Endothelial cell of umbilical vein (primary cell): ENCODE measurements around the gene DLX6. TPM values are rescaled to one million over a fixed set of nuclear protein-coding genes. Genes with fewer than 3 reads are reported as not detected.

ENCODE experiments used
- BruUV-seq: library from RNA; stranded (reverse); fragments of 400-500 nt; replicated peaks from 2 replicates; lab custom pipeline; 2021; lab: Mats Ljungman, UMichigan
- CTCF ChIA-PET: fragments of 300-600, 350-600 bp; sonication (Branson Sonifier 250); formaldehyde crosslinking; loops from one replicate; lab custom pipeline; 2021; ENCODE audit warnings: antibody characterized with exemption, inconsistent platforms; lab: Charles Lee
- POLR2A ChIA-PET: fragments of 300-600, 350-600 bp; sonication (Branson Sonifier 250); formaldehyde crosslinking; loops from one replicate; lab custom pipeline; 2021; ENCODE audit warnings: antibody characterized with exemption, inconsistent platforms; lab: Charles Lee
- DNase-seq: peaks from one replicate; pipeline ENCODE4 v3.0.0-alpha.2; 2011; ENCODE audit warnings: low read depth, low spot score
- FAIRE-seq: peaks from 2 replicates; lab custom pipeline; 2011; peaks lifted over from hg19 to GRCh38; lab: Jason Lieb, UNC
- H2AFZ ChIP-seq: 2 replicates; pipeline ENCODE4 v1.6.0; 2012; ENCODE audit warnings: low read depth, low read length, control low read depth, inconsistent platforms
- H3K27ac ChIP-seq: 2 replicates; pipeline ENCODE4 v1.5.1; 2011; ENCODE audit warnings: low read depth, mild to moderate bottlenecking, control low read depth, low read length, moderate library complexity; ENCODE audit not compliant: insufficient read depth
- H3K27me3 ChIP-seq, 2 experiments: 2 replicates each; pipeline versions ENCODE4 v1.6.0 to v1.6.1; 2011; ENCODE audit warnings: low read length in 2 of 2, mixed read lengths in 1 of 2; ENCODE audit not compliant: control insufficient read depth in 2 of 2, insufficient read depth in 2 of 2
- H3K36me3 ChIP-seq, 2 experiments: 2 replicates in 1 of 2; 3 replicates in 1 of 2; pipeline ENCODE4 v1.5.1; 2011; ENCODE audit warnings: low read length in 2 of 2, mild to moderate bottlenecking in 1 of 2, moderate library complexity in 1 of 2; ENCODE audit not compliant: control insufficient read depth in 2 of 2, insufficient read depth in 2 of 2; ENCODE audit errors: extremely low read depth in 1 of 2
- H3K4me1 ChIP-seq: 3 replicates; pipeline ENCODE4 v1.5.1; 2011; ENCODE audit warnings: mild to moderate bottlenecking, low read length; ENCODE audit not compliant: control insufficient read depth, insufficient read depth; ENCODE audit errors: extremely low read depth
- H3K4me2 ChIP-seq: 2 replicates; pipeline ENCODE4 v1.6.1; 2011; ENCODE audit warnings: low read length, control low read depth, mixed read lengths; ENCODE audit not compliant: insufficient read depth
- H3K4me3 ChIP-seq, 3 experiments: fragments of 200-600 bp in 1 of 3; sonication (generic), shearing (Covaris generic) in 1 of 3; replicated peaks in 1 of 3; 2 replicates each; pipeline ENCODE4 v1.5.1; 2011 to 2016; ENCODE audit warnings: control low read depth in 3 of 3, low read length in 3 of 3, mild to moderate bottlenecking in 2 of 3, inconsistent platforms in 1 of 3, low read depth in 1 of 3, moderate library complexity in 1 of 3; ENCODE audit not compliant: insufficient read depth in 1 of 3
- H3K79me2 ChIP-seq: 2 replicates; pipeline ENCODE4 v1.6.0; 2012; ENCODE audit warnings: low read length, inconsistent platforms; ENCODE audit not compliant: control insufficient read depth, insufficient read depth
- H3K9ac ChIP-seq: replicated peaks from 2 replicates; pipeline ENCODE3; 2011; ENCODE audit warnings: low read length, control low read depth; ENCODE audit not compliant: insufficient read depth; ENCODE audit errors: extremely low read depth
- H3K9me1 ChIP-seq: replicated peaks from 3 replicates; pipeline ENCODE4 v1.6.0; 2011; ENCODE audit warnings: mild to moderate bottlenecking, low read length; ENCODE audit not compliant: control insufficient read depth, insufficient read depth; ENCODE audit errors: extremely low read depth
- H3K9me3 ChIP-seq: replicated peaks from 2 replicates; pipeline ENCODE4 v1.5.1; 2012; ENCODE audit warnings: low read length, inconsistent platforms; ENCODE audit not compliant: control insufficient read depth, insufficient read depth
- H4K20me1 ChIP-seq: replicated peaks from 2 replicates; pipeline ENCODE3; 2011; ENCODE audit warnings: mild to moderate bottlenecking, low read length; ENCODE audit not compliant: control insufficient read depth, insufficient read depth; ENCODE audit errors: extremely low read depth
- EZH2 ChIP-seq: IDR thresholded peaks from 2 replicates; pipeline ENCODE4 v1.6.1; 2012; ENCODE audit warnings: borderline replicate concordance, low read depth, mild to moderate bottlenecking, moderate library complexity, low read length, inconsistent platforms; ENCODE audit not compliant: severe bottlenecking
- FOS ChIP-seq: IDR thresholded peaks from 2 replicates; pipeline ENCODE4 v1.6.1; 2011; ENCODE audit warnings: mild to moderate bottlenecking, low read length, moderate library complexity, borderline replicate concordance; ENCODE audit not compliant: insufficient read depth
- JUN ChIP-seq: IDR thresholded peaks from 2 replicates; pipeline ENCODE4 v1.6.1; 2011; ENCODE audit warnings: borderline replicate concordance, low read depth; ENCODE audit not compliant: insufficient read length, insufficient read depth
- MYC ChIP-seq: IDR thresholded peaks from one replicate; pipeline ENCODE4 v1.6.1; 2011; ENCODE audit warnings: mild to moderate bottlenecking, low read depth, low read length
- POLR2A ChIP-seq: IDR thresholded peaks from 2 replicates; pipeline ENCODE4 v1.6.1; 2012; ENCODE audit warnings: low read depth, mild to moderate bottlenecking, control low read depth, low read length
- POLR2AphosphoS5 ChIP-seq: IDR thresholded peaks from 2 replicates; pipeline ENCODE4 v1.6.1; 2012; ENCODE audit warnings: low read depth, mild to moderate bottlenecking, control low read depth, low read length, moderate library complexity; ENCODE audit not compliant: insufficient read depth
- dilution Hi-C: fragments of 300-500 bp; cut with MboI; formaldehyde crosslinking; loops from one replicate; pipeline ENCODE4 v1.15.0; 2019; ENCODE audit warnings: low sequenced_read_pairs; ENCODE audit not compliant: extremely low pct_ligation_motif_present
- intact Hi-C: fragments of 100-400 bp; cut with micrococcal nuclease; formaldehyde crosslinking; loops from one replicate; pipeline ENCODE4 v1.10.0; 2022
- polyA plus RNA-seq, 4 experiments: library from polyadenylated mRNA; depleted of rRNA in 3 of 4; stranded (reverse) in 3 of 4; unstranded in 1 of 4; fragments of >200 nt; gene quantifications; 2 replicates each; pipeline versions ENCODE4 v1.2.1 to v1.2.3, GENCODE V29; 2011 to 2012; ENCODE audit warnings: missing spikeins in 1 of 4
- total RNA-seq: library from RNA; stranded (reverse); gene quantifications from 2 replicates; pipeline ENCODE4 v1.2.3, GENCODE V29; 2021
- TF ChIP-seq, protein P1 (sequence below): IDR thresholded peaks from 2 replicates; pipeline ENCODE4 v1.6.1; 2011; ENCODE audit not compliant: insufficient read depth, insufficient read length
- TF ChIP-seq, protein P2 (sequence below), 2 donors: IDR thresholded peaks; 1 replicate in 1 of 2; 2 replicates in 1 of 2; pipeline ENCODE4 v1.5.1; 2011; ENCODE audit warnings: low read length in 2 of 2, mild to moderate bottlenecking in 2 of 2, moderate library complexity in 2 of 2, control low read depth in 1 of 2, inconsistent platforms in 1 of 2, low read depth in 1 of 2; ENCODE audit not compliant: insufficient read depth in 1 of 2; ENCODE audit errors: extremely low read depth in 1 of 2

The DLX6 gene
- total and polyA plus RNA-seq, 2 donors (not counting 3 experiments of a cell fraction or from before 2014, with no cell fraction given), result not detected

DNA sequence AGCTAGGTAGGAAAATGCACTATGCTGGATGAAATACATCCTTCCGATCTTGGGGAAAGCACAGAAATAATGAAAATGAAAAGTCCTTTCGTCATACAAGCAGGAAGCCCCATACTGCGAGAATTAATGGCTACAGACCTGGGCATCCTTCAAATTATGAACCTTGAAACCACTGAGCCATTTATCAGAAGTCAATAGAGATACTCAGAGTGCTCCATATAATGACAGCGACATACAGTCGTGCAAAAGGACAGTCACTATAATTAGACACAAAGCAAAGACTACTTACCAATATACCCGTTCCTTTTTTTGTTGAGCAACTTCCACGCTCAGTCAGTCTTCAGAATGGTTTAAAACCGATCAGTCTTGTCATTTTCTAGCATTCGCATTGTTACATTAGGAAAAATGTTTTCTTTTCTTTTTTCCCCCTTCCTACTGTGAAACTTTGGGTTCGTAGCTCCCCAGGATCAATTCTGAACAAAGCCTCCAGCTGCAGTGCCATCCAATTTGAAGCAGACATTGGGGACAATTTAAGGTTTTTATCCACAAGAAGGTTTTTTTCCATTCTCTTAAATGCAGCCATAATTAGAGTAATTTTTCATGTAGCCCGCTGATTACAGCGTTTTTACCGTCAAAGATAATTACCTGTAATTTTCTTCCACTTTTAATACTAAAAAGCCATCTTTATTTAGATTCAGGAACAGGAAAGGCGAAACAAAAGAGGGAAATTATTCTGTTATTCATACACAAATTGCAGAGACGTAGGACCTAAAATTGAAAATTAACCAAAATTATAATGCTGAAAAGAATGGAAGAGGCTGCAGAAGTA lies 6.4 kb downstream of the DLX6 start:
- no peaks in the 10 kb centered on the region for H3K9me1 ChIP-seq
- dilution Hi-C loops (no loop called here), intact Hi-C loops (no loop called here)
- no peaks in the 10 kb centered on the region for H3K4me1 ChIP-seq
- no peak overlapping the region for H3K9ac ChIP-seq
- no peak overlapping the region for H3K4me3 ChIP-seq
- POLR2A ChIA-PET, result no interaction called here
- no peak for FAIRE-seq
- no TSS peak for BruUV-seq
- H3K27ac ChIP-seq, result no peak overlapping the region
- peaks cover 86 to 100% of the 10 kb centered on the region in 2 experiments for H3K27me3 ChIP-seq
- no peaks in the 10 kb centered on the region for H4K20me1 ChIP-seq
- CTCF ChIA-PET, result interaction anchor here (1.1 kb wide), 1 partner anchor 16 kb away, joined by 3 read pairs; no protein-coding TSS in a partner anchor
- no peak overlapping the region for H3K4me2 ChIP-seq
- DNase-seq, result no peak
- no peaks in the 10 kb centered on the region for H3K79me2 ChIP-seq
- peak; percentile 22 for TF ChIP-seq EZH2
- TF ChIP-seq POLR2A, result no peak
- no peak for TF ChIP-seq POLR2AphosphoS5
- H3K9me3 ChIP-seq, result no peaks in the 10 kb centered on the region
- no peaks in the 10 kb centered on the region for H3K36me3 ChIP-seq
- H2AFZ ChIP-seq, result no peak overlapping the region

DNA sequence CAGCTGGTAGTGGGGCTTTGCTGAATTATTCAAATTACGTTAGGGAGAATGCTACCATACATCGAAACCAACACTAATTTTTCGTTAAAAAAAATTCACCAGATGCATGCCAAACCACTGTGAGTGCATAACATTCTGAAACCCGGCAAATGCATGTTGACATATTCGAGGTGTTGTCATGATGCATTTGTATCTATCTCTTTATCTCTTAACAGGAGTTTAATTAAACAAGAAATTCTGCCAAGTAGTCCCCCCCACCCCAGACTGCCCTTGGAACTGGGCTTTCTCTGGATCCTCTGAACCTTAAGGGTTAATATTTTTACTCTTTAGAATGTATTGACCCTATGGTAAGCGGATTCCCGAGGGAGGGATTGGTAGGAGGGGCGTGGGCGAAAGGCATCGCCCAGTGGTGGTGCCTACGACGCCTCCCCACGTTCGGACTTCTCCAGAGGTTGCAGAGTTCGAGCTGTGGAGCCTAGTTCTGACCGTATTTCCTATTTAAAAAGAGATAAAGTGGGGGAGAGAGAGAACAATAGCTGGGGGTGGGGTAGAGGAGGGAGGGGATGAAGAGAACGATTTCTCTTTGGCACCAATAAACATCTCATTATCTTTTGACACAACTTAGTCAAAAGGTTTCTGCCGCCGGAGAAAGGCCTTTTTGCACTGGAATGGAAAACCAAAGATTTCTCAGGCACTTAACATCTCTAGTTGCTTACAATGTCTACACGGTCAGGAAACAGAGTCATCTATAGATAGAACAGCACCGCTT lies 7.2 kb downstream of the DLX6 start:
- intact Hi-C loops, result no loop called here
- Histone ChIP-seq H3K4me2 (no peak overlapping the region), H3K4me3 (no peak overlapping the region), H3K36me3 (no peaks in the 10 kb centered on the region), H3K9me3 (no peaks in the 10 kb centered on the region), H3K4me1 (no peaks in the 10 kb centered on the region), H2AFZ (no peak overlapping the region), H4K20me1 (no peaks in the 10 kb centered on the region), H3K27ac (no peak overlapping the region), H3K9me1 (no peaks in the 10 kb centered on the region), H3K9ac (no peak overlapping the region), H3K79me2 (no peaks in the 10 kb centered on the region), H3K27me3 (peaks cover 86 to 100% of the 10 kb centered on the region in 2 experiments)
- ChIA-PET POLR2A (no interaction called here), CTCF (interaction anchor here (1.1 to 7.4 kb wide), 4 partner anchors 10 to 833 kb away, joined by 3 to 48 read pairs (median 4); no protein-coding TSS in a partner anchor)
- no TSS peak for BruUV-seq
- DNase-seq, result no peak
- FAIRE-seq, result no peak
- dilution Hi-C loops, result no loop called here
- TF ChIP-seq JUN (no peak), POLR2A (no peak), MYC (no peak), EZH2 (peak; percentile 65), POLR2AphosphoS5 (no peak), FOS (no peak)
- TF ChIP-seq, protein P1, sequence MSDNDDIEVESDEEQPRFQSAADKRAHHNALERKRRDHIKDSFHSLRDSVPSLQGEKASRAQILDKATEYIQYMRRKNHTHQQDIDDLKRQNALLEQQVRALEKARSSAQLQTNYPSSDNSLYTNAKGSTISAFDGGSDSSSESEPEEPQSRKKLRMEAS, result no peak
- TF ChIP-seq, protein P2, sequence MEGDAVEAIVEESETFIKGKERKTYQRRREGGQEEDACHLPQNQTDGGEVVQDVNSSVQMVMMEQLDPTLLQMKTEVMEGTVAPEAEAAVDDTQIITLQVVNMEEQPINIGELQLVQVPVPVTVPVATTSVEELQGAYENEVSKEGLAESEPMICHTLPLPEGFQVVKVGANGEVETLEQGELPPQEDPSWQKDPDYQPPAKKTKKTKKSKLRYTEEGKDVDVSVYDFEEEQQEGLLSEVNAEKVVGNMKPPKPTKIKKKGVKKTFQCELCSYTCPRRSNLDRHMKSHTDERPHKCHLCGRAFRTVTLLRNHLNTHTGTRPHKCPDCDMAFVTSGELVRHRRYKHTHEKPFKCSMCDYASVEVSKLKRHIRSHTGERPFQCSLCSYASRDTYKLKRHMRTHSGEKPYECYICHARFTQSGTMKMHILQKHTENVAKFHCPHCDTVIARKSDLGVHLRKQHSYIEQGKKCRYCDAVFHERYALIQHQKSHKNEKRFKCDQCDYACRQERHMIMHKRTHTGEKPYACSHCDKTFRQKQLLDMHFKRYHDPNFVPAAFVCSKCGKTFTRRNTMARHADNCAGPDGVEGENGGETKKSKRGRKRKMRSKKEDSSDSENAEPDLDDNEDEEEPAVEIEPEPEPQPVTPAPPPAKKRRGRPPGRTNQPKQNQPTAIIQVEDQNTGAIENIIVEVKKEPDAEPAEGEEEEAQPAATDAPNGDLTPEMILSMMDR (IDR thresholded peaks at IDR 0.05; ENCODE audit: extremely low read depth in 1 of 2, insufficient read depth in 1 of 2, low read depth in 1 of 2, low read length in 2 of 2), result no peak
